NB4 (cell line): ENCODE data around the gene IL16.

ENCODE experiments used
- CTCF ChIP-seq: IDR thresholded peaks from one replicate; pipeline ENCODE4 v1.5.1; 2012; ENCODE audit warnings: low read depth, low read length
- POLR2A ChIP-seq: IDR thresholded peaks from 2 replicates; pipeline ENCODE4 v1.6.1; 2011; ENCODE audit warnings: mild to moderate bottlenecking; ENCODE audit not compliant: insufficient read length; ENCODE audit errors: extremely low read depth

- TF ChIP-seq POLR2A (no peak), CTCF (no peak)
Observed at GRCh38 chr15:81188354-81188753, 8.3 kb upstream of the IL16 start.
